Endothelial cell of umbilical vein (primary cell): ENCODE measurements around the gene TOE1. TPM values are rescaled to one million over a fixed set of nuclear protein-coding genes. Genes with fewer than 3 reads are reported as not detected.

ENCODE experiments used
- BruUV-seq: library from RNA; stranded (reverse); fragments of 400-500 nt; replicated peaks from 2 replicates; lab custom pipeline; 2021; lab: Mats Ljungman, UMichigan
- CTCF ChIA-PET: fragments of 300-600, 350-600 bp; sonication (Branson Sonifier 250); formaldehyde crosslinking; loops from one replicate; lab custom pipeline; 2021; ENCODE audit warnings: antibody characterized with exemption, inconsistent platforms; lab: Charles Lee
- POLR2A ChIA-PET: fragments of 300-600, 350-600 bp; sonication (Branson Sonifier 250); formaldehyde crosslinking; loops from one replicate; lab custom pipeline; 2021; ENCODE audit warnings: antibody characterized with exemption, inconsistent platforms; lab: Charles Lee
- DNase-seq: peaks from one replicate; pipeline ENCODE4 v3.0.0-alpha.2; 2011; ENCODE audit warnings: low read depth, low spot score
- FAIRE-seq: peaks from 2 replicates; lab custom pipeline; 2011; peaks lifted over from hg19 to GRCh38; lab: Jason Lieb, UNC
- H2AFZ ChIP-seq: 2 replicates; pipeline ENCODE4 v1.6.0; 2012; ENCODE audit warnings: low read depth, low read length, control low read depth, inconsistent platforms
- H3K27ac ChIP-seq: 2 replicates; pipeline ENCODE4 v1.5.1; 2011; ENCODE audit warnings: low read depth, mild to moderate bottlenecking, control low read depth, low read length, moderate library complexity; ENCODE audit not compliant: insufficient read depth
- H3K27me3 ChIP-seq, 2 experiments: 2 replicates each; pipeline versions ENCODE4 v1.6.0 to v1.6.1; 2011; ENCODE audit warnings: low read length in 2 of 2, mixed read lengths in 1 of 2; ENCODE audit not compliant: control insufficient read depth in 2 of 2, insufficient read depth in 2 of 2
- H3K36me3 ChIP-seq, 2 experiments: 2 replicates in 1 of 2; 3 replicates in 1 of 2; pipeline ENCODE4 v1.5.1; 2011; ENCODE audit warnings: low read length in 2 of 2, mild to moderate bottlenecking in 1 of 2, moderate library complexity in 1 of 2; ENCODE audit not compliant: control insufficient read depth in 2 of 2, insufficient read depth in 2 of 2; ENCODE audit errors: extremely low read depth in 1 of 2
- H3K4me1 ChIP-seq: 3 replicates; pipeline ENCODE4 v1.5.1; 2011; ENCODE audit warnings: mild to moderate bottlenecking, low read length; ENCODE audit not compliant: control insufficient read depth, insufficient read depth; ENCODE audit errors: extremely low read depth
- H3K4me2 ChIP-seq: 2 replicates; pipeline ENCODE4 v1.6.1; 2011; ENCODE audit warnings: low read length, control low read depth, mixed read lengths; ENCODE audit not compliant: insufficient read depth
- H3K4me3 ChIP-seq, 3 experiments: fragments of 200-600 bp in 1 of 3; sonication (generic), shearing (Covaris generic) in 1 of 3; replicated peaks in 1 of 3; 2 replicates each; pipeline ENCODE4 v1.5.1; 2011 to 2016; ENCODE audit warnings: control low read depth in 3 of 3, low read length in 3 of 3, mild to moderate bottlenecking in 2 of 3, inconsistent platforms in 1 of 3, low read depth in 1 of 3, moderate library complexity in 1 of 3; ENCODE audit not compliant: insufficient read depth in 1 of 3
- H3K79me2 ChIP-seq: 2 replicates; pipeline ENCODE4 v1.6.0; 2012; ENCODE audit warnings: low read length, inconsistent platforms; ENCODE audit not compliant: control insufficient read depth, insufficient read depth
- H3K9ac ChIP-seq: replicated peaks from 2 replicates; pipeline ENCODE3; 2011; ENCODE audit warnings: low read length, control low read depth; ENCODE audit not compliant: insufficient read depth; ENCODE audit errors: extremely low read depth
- H3K9me1 ChIP-seq: replicated peaks from 3 replicates; pipeline ENCODE4 v1.6.0; 2011; ENCODE audit warnings: mild to moderate bottlenecking, low read length; ENCODE audit not compliant: control insufficient read depth, insufficient read depth; ENCODE audit errors: extremely low read depth
- H3K9me3 ChIP-seq: replicated peaks from 2 replicates; pipeline ENCODE4 v1.5.1; 2012; ENCODE audit warnings: low read length, inconsistent platforms; ENCODE audit not compliant: control insufficient read depth, insufficient read depth
- H4K20me1 ChIP-seq: replicated peaks from 2 replicates; pipeline ENCODE3; 2011; ENCODE audit warnings: mild to moderate bottlenecking, low read length; ENCODE audit not compliant: control insufficient read depth, insufficient read depth; ENCODE audit errors: extremely low read depth
- CTCF ChIP-seq, 2 donors: IDR thresholded peaks; 1 replicate in 1 of 2; 2 replicates in 1 of 2; pipeline ENCODE4 v1.5.1; 2011; ENCODE audit warnings: low read length in 2 of 2, mild to moderate bottlenecking in 2 of 2, moderate library complexity in 2 of 2, control low read depth in 1 of 2, inconsistent platforms in 1 of 2, low read depth in 1 of 2; ENCODE audit not compliant: insufficient read depth in 1 of 2; ENCODE audit errors: extremely low read depth in 1 of 2
- EZH2 ChIP-seq: IDR thresholded peaks from 2 replicates; pipeline ENCODE4 v1.6.1; 2012; ENCODE audit warnings: borderline replicate concordance, low read depth, mild to moderate bottlenecking, moderate library complexity, low read length, inconsistent platforms; ENCODE audit not compliant: severe bottlenecking
- FOS ChIP-seq: IDR thresholded peaks from 2 replicates; pipeline ENCODE4 v1.6.1; 2011; ENCODE audit warnings: mild to moderate bottlenecking, low read length, moderate library complexity, borderline replicate concordance; ENCODE audit not compliant: insufficient read depth
- GATA2 ChIP-seq: IDR thresholded peaks from 2 replicates; pipeline ENCODE4 v1.7.0; 2011; ENCODE audit warnings: low read depth, mild to moderate bottlenecking, moderate library complexity, mixed read lengths, low read length; ENCODE audit not compliant: insufficient read length, insufficient read depth
- JUN ChIP-seq: IDR thresholded peaks from 2 replicates; pipeline ENCODE4 v1.6.1; 2011; ENCODE audit warnings: borderline replicate concordance, low read depth; ENCODE audit not compliant: insufficient read length, insufficient read depth
- MAX ChIP-seq: IDR thresholded peaks from 2 replicates; pipeline ENCODE4 v1.6.1; 2011; ENCODE audit not compliant: insufficient read depth, insufficient read length
- MYC ChIP-seq: IDR thresholded peaks from one replicate; pipeline ENCODE4 v1.6.1; 2011; ENCODE audit warnings: mild to moderate bottlenecking, low read depth, low read length
- POLR2A ChIP-seq: IDR thresholded peaks from 2 replicates; pipeline ENCODE4 v1.6.1; 2012; ENCODE audit warnings: low read depth, mild to moderate bottlenecking, control low read depth, low read length
- POLR2AphosphoS5 ChIP-seq: IDR thresholded peaks from 2 replicates; pipeline ENCODE4 v1.6.1; 2012; ENCODE audit warnings: low read depth, mild to moderate bottlenecking, control low read depth, low read length, moderate library complexity; ENCODE audit not compliant: insufficient read depth
- dilution Hi-C: fragments of 300-500 bp; cut with MboI; formaldehyde crosslinking; loops from one replicate; pipeline ENCODE4 v1.15.0; 2019; ENCODE audit warnings: low sequenced_read_pairs; ENCODE audit not compliant: extremely low pct_ligation_motif_present
- intact Hi-C: fragments of 100-400 bp; cut with micrococcal nuclease; formaldehyde crosslinking; loops from one replicate; pipeline ENCODE4 v1.10.0; 2022
- polyA plus RNA-seq, 4 experiments: library from polyadenylated mRNA; depleted of rRNA in 3 of 4; stranded (reverse) in 3 of 4; unstranded in 1 of 4; fragments of >200 nt; gene quantifications; 2 replicates each; pipeline versions ENCODE4 v1.2.1 to v1.2.3, GENCODE V29; 2011 to 2012; ENCODE audit warnings: missing spikeins in 1 of 4
- total RNA-seq: library from RNA; stranded (reverse); gene quantifications from 2 replicates; pipeline ENCODE4 v1.2.3, GENCODE V29; 2021

Gene TOE1
- total and polyA plus RNA-seq, 2 donors (not counting 3 experiments of a cell fraction or from before 2014, with no cell fraction given) = 16.3 to 24.9 TPM

GRCh38 chr1:45353685-45354084, 13.7 kb downstream of the TOE1 start:
- no peak for FAIRE-seq
- CTCF ChIA-PET = interaction anchor here (15.5 kb wide), 1 partner anchor 139 kb away, joined by 457 read pairs; the partner anchor contains the start of gene TESK2

More at GRCh38 chr1:45353685-45354084, 13.7 kb downstream of the TOE1 start:
- no peaks in the 10 kb centered on the region for H3K27me3 ChIP-seq
- no peaks in the 10 kb centered on the region for H3K36me3 ChIP-seq
- peaks cover 7% of the 10 kb centered on the region for H3K4me1 ChIP-seq
- no TSS peak for BruUV-seq
- H3K4me2 ChIP-seq = no peak overlapping the region
- POLR2A ChIA-PET = no interaction called here
- no peak overlapping the region for H3K4me3 ChIP-seq
- no peak overlapping the region for H3K9ac ChIP-seq
- intact Hi-C loops (no loop called here), dilution Hi-C loops (loop anchor here (25.0 kb wide), 1 partner anchor 134 kb away; the partner anchor contains the start of gene TESK2)
- no peak overlapping the region for H3K27ac ChIP-seq
- no peaks in the 10 kb centered on the region for H3K79me2 ChIP-seq
- H4K20me1 ChIP-seq = no peaks in the 10 kb centered on the region
- H2AFZ ChIP-seq = no peak overlapping the region
- no peaks in the 10 kb centered on the region for H3K9me1 ChIP-seq
- no peak for DNase-seq
- no peak for TF ChIP-seq FOS
- TF ChIP-seq JUN = no peak
- no peak for TF ChIP-seq POLR2A
- no peak for TF ChIP-seq POLR2AphosphoS5
- no peak for TF ChIP-seq CTCF (IDR thresholded peaks at IDR 0.05; ENCODE audit: extremely low read depth in 1 of 2, insufficient read depth in 1 of 2, low read depth in 1 of 2, low read length in 2 of 2)
- TF ChIP-seq MAX = no peak
- TF ChIP-seq MYC = no peak
- no peak for TF ChIP-seq EZH2
- no peak for TF ChIP-seq GATA2
- no peaks in the 10 kb centered on the region for H3K9me3 ChIP-seq
